BJ (cell line): ENCODE data around the gene NACC2. TPM values are rescaled to one million over a fixed set of nuclear protein-coding genes. Genes with fewer than 3 reads are reported as not detected.

Source experiments
- CTCF ChIA-PET: fragments of 350-600 bp; formaldehyde crosslinking; extraction: SDS; loops from one replicate; lab custom pipeline; 2021; ENCODE audit warnings: antibody characterized with exemption, inconsistent platforms; lab: Yijun Ruan, JAX
- POLR2A ChIA-PET: fragments of 300-600 bp; sonication (Branson Sonifier 250); formaldehyde crosslinking; extraction: SDS; loops from one replicate; lab custom pipeline; 2021; ENCODE audit warnings: antibody characterized with exemption; lab: Charles Lee
- DNase-seq: peaks from one replicate; pipeline ENCODE4 v3.0.0-alpha.2; 2011; ENCODE audit warnings: low read depth
- H3K27me3 ChIP-seq: 2 replicates; pipeline ENCODE4 v1.6.0; 2011; ENCODE audit warnings: low read length; ENCODE audit not compliant: control insufficient read depth, insufficient read depth
- H3K36me3 ChIP-seq: 2 replicates; pipeline ENCODE4 v1.5.1; 2011; ENCODE audit warnings: low read length; ENCODE audit not compliant: control insufficient read depth, insufficient read depth
- H3K4me3 ChIP-seq: 2 replicates; pipeline ENCODE4 v1.5.1; 2011; ENCODE audit warnings: low read depth, mild to moderate bottlenecking, control low read depth, low read length
- CTCF ChIP-seq: IDR thresholded peaks from 2 replicates; pipeline ENCODE4 v1.5.1; 2011; ENCODE audit warnings: low read depth, mild to moderate bottlenecking, control low read depth, inconsistent platforms, low read length, moderate library complexity; ENCODE audit not compliant: insufficient read depth
- polyA plus RNA-seq: library from polyadenylated mRNA; depleted of rRNA; stranded (reverse); fragments of >200 nt; gene quantifications from 2 replicates; pipeline ENCODE4 v1.2.3, GENCODE V29; 2011

NACC2 gene
- polyA plus RNA-seq, 1 experiment = 19.2 TPM

GRCh38 chr9:136051453-136051836 is 43.6 kb downstream of the NACC2 start:
- ChIA-PET POLR2A (interaction anchor here (0.6 kb wide), 1 partner anchor 19 kb away, joined by 7 read pairs; no protein-coding TSS in a partner anchor), CTCF (interaction anchor here (0.6 to 1.4 kb wide), 4 partner anchors 9 to 791 kb away, joined by 3 to 5 read pairs (median 4); partner anchors contain the start of gene AJM1)
- H3K4me3 ChIP-seq = peak overlapping the region; percentile 53
- no peak for TF ChIP-seq CTCF
- H3K27me3 ChIP-seq = no peaks in the 10 kb centered on the region
- no peak for DNase-seq
- peaks cover 15% of the 10 kb centered on the region for H3K36me3 ChIP-seq

- Histone ChIP-seq H3K4me3 (peak overlapping the region; percentile 53), H3K36me3 (peaks cover 15% of the 10 kb centered on the region), H3K27me3 (no peaks in the 10 kb centered on the region)
- ChIA-PET CTCF (interaction anchor here (0.7 to 1.4 kb wide), 3 partner anchors 39 to 791 kb away, joined by 3 to 5 read pairs (median 4); partner anchors contain the start of gene AJM1), POLR2A (interaction anchor here (0.6 kb wide), 1 partner anchor 19 kb away, joined by 7 read pairs; no protein-coding TSS in a partner anchor)
- DNase-seq = no peak
- no peak for TF ChIP-seq CTCF
Measured at GRCh38 chr9:136050701-136051452, 44.2 kb downstream of the NACC2 start.

- TF ChIP-seq CTCF = no peak
- POLR2A ChIA-PET = no interaction called here
- CTCF ChIA-PET = interaction anchor here (0.7 kb wide), 1 partner anchor 62 kb away, joined by 3 read pairs; no protein-coding TSS in a partner anchor
- no peaks in the 10 kb centered on the region for H3K27me3 ChIP-seq
- no peak for DNase-seq
- H3K36me3 ChIP-seq = peaks cover 15% of the 10 kb centered on the region
- H3K4me3 ChIP-seq = peak overlapping the region; percentile 53
Measured at GRCh38 chr9:136050266-136050700, 44.8 kb downstream of the NACC2 start.

- Histone ChIP-seq H3K4me3 (no peak overlapping the region), H3K36me3 (peaks cover 15% of the 10 kb centered on the region), H3K27me3 (no peaks in the 10 kb centered on the region)
- ChIA-PET CTCF (no interaction called here), POLR2A (no interaction called here)
- no peak for DNase-seq
- TF ChIP-seq CTCF = no peak
Measured at GRCh38 chr9:136049491-136050265, 45.4 kb downstream of the NACC2 start.
